GM18508 (cell line): ENCODE results near the gene AFDN.

Experiments used
- ATAC-seq: cut with Tn5 transposase; IDR thresholded peaks from one replicate; pipeline ENCODE4 v1.9.1; 2021; ENCODE audit warnings: moderate number of reproducible peaks; ENCODE audit not compliant: insufficient read depth, unreplicated experiment

The AFDN gene

GRCh38 chr6:167794161-167795157 lies 32.3 kb upstream of the AFDN start:
- no peak for ATAC-seq

- ATAC-seq = no peak
These were observed 31.3 kb upstream of the AFDN start for GRCh38 chr6:167795321-167795811.

- no peak for ATAC-seq
These were observed 30.9 kb upstream of the AFDN start for GRCh38 chr6:167795874-167796191.

GRCh38 chr6:167796192-167796981 lies 30.3 kb upstream of the AFDN start:
- no peak for ATAC-seq

GRCh38 chr6:167797011-167797471 lies 29.7 kb upstream of the AFDN start:
- no peak for ATAC-seq

- no peak for ATAC-seq
These were observed 29.0 kb upstream of the AFDN start for GRCh38 chr6:167797476-167798265.

GRCh38 chr6:167798453-167798852 lies 28.3 kb upstream of the AFDN start:
- ATAC-seq = no peak

GRCh38 chr6:167799033-167799821 lies 27.5 kb upstream of the AFDN start:
- ATAC-seq = no peak

GRCh38 chr6:167800549-167800948 lies 26.2 kb upstream of the AFDN start:
- no peak for ATAC-seq

- no peak for ATAC-seq
These were observed 25.4 kb upstream of the AFDN start for GRCh38 chr6:167801263-167801662.

- no peak for ATAC-seq
These were observed 24.4 kb upstream of the AFDN start for GRCh38 chr6:167802339-167802738.

GRCh38 chr6:167803816-167804215 lies 22.9 kb upstream of the AFDN start:
- no peak for ATAC-seq

- no peak for ATAC-seq
These were observed 22.3 kb upstream of the AFDN start for GRCh38 chr6:167804281-167805013.

GRCh38 chr6:167805349-167806060 lies 21.2 kb upstream of the AFDN start:
- no peak for ATAC-seq

- no peak for ATAC-seq
These were observed 20.5 kb upstream of the AFDN start for GRCh38 chr6:167806061-167806700.

- no peak for ATAC-seq
These were observed 19.5 kb upstream of the AFDN start for GRCh38 chr6:167807200-167807599.

- no peak for ATAC-seq
These were observed 19.0 kb upstream of the AFDN start for GRCh38 chr6:167807756-167808155.

GRCh38 chr6:167811040-167811439 lies 15.7 kb upstream of the AFDN start:
- no peak for ATAC-seq
